A549 treated with Hydrocortisone at 1 μM for 4 hours (cell line): Measurements from ENCODE around the gene PRR13. TPM values are rescaled to one million over a fixed set of nuclear protein-coding genes. Genes with fewer than 3 reads are reported as not detected.

Experiments
- total RNA-seq: library from RNA; stranded (reverse); fragments of 200-300 nt; extraction: Qiagen RNA extraction; gene quantifications from 5 replicates; pipeline ENCODE4 v1.2.3, GENCODE V29; 2022

Gene PRR13
- total RNA-seq = 252 to 332 TPM (median 319 TPM) in 5 replicates

DNA sequence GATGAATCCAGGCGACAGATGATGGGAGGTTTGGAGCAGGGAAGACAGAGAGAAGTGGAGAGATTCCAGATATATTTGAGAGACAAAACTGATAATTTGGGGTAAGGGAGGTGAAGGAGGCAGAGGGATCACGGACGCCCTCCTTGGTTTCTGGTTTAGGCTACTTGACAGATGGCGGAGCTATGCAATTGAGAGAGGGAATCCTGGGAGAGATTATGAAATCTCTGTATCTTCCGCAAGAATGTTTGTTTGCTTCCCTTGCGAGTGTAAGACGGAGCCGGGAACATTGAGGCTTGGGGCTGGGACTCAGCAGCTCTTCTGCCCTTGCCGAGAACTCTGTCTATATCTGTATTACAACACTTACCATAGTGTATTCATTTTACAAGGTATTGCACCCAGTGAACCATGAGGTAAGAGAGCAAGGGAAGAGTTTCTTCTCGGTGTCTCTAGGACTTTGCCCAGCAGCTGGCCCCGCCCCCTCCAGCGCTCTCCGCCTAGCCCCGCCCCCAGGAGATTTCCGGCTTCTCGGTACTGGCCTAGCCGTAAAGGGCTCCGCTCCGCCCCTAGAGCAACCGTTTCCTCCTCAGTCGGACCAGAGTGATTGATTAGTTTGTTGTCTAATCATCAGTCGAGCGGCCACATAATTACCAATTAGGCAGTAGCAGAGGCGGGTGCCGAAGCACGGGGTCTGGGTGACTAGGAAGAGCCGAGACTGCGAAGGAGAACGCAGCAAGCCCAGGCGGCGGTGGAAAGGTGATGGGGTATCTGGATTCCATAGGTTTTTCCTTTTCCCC, at the start of gene PRR13:
Gene PRR13 (plus strand): TSS at position 695 of the 794 bp plus-strand sequence. CDS start 981 bp downstream, outside the sequence.

DNA sequence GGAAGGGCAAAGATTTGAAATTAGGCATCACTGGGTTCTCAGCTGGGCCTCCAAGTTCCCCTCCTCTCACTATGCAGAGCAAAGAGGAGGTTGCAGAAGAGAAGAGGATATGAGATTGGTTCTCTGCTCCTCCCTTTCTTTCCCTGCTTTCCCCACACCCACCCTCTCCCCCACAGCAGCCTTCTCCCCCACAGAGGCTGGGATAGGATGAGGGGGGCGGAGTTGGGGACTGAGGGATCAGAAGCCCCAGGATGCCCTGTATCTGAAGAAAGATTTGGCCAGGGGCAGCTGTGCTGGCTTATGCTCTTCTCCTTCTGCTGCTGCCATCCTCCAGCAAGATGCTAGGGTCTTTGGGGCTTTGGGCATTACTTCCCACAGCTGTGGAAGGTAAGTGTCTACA, 17.9 kb upstream of the PRR13 start, which contains the start of gene AMHR2:
Gene AMHR2 (plus strand): TSS at position 259 of the 400 bp plus-strand sequence. CDS start 80 bp downstream, at position 339.

DNA sequence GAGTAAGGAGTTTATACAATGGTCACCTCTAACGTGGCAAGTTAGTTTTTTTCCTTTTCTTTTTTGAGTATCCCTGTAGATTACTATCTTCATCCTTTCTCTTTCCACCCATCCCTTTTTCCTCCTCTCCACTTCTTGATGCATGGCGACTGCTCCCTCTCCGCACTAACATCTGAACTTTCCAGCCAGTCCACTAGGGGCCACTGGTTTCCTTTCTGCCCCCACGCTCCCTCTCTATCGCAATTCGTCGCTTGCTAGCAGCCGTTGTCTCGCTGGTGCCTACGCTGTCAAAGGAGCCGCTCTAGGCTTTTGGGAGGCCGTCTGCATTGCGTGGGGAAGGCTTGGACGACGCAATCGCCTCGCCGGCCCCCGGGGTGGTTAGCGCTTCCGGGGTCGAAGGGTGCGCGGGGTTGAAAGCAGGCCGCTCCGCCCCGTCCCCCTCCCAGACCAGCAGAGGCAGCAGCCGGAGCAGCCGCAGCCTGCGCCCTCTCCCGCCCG, 10.2 kb downstream of the PRR13 start, which contains the start of gene PCBP2:
Gene PCBP2 (plus strand): TSS at position 442 of the 498 bp plus-strand sequence. CDS start 2,699 bp downstream, outside the sequence.

Other genes starting within 250 kb of the PRR13 start
- 0.22 to 0.63 TPM (median 0.54 TPM) in 5 replicates for gene ITGB7, start 234.5 kb upstream of the PRR13 start, total RNA-seq
- gene RARG, start 209.5 kb upstream of the PRR13 start, total RNA-seq = 21.3 to 25.1 TPM (median 24.2 TPM) in 5 replicates
- gene ESPL1, start 173.4 kb upstream of the PRR13 start, total RNA-seq = 17.1 to 22.0 TPM (median 18.8 TPM) in 5 replicates
- 476 to 525 TPM (median 487 TPM) in 5 replicates for gene PFDN5, start 146.2 kb upstream of the PRR13 start, total RNA-seq
- gene MYG1, start 142.0 kb upstream of the PRR13 start, total RNA-seq = 67.3 to 96.7 TPM (median 92.1 TPM) in 5 replicates
- gene AAAS, start 120.1 kb upstream of the PRR13 start, total RNA-seq = 74.0 to 81.7 TPM (median 77.0 TPM) in 5 replicates
- 0.06 TPM in 1 of 5 replicates, not detected in the others for gene SP7, start 105.4 kb upstream of the PRR13 start, total RNA-seq
- gene SP1, start 61.6 kb upstream of the PRR13 start, total RNA-seq = 17.1 to 25.1 TPM (median 21.0 TPM) in 5 replicates
- gene AMHR2, start 17.9 kb upstream of the PRR13 start, total RNA-seq = 0.56 to 1.1 TPM (median 0.88 TPM) in 5 replicates
- gene PCBP2, start 10.4 kb downstream of the PRR13 start, total RNA-seq = 612 to 658 TPM (median 616 TPM) in 5 replicates
- gene MAP3K12, start 57.7 kb downstream of the PRR13 start, total RNA-seq = 9.9 to 14.1 TPM (median 12.4 TPM) in 5 replicates
- 44.9 to 57.8 TPM (median 50.5 TPM) in 5 replicates for gene TARBP2, start 59.5 kb downstream of the PRR13 start, total RNA-seq
- not detected in 5 replicates for gene NPFF, start 65.8 kb downstream of the PRR13 start, total RNA-seq
- 18.8 to 19.8 TPM (median 19.4 TPM) in 5 replicates for gene ATF7, start 184.6 kb downstream of the PRR13 start, total RNA-seq
- 596 to 714 TPM (median 663 TPM) in 5 replicates for gene ATP5MC2, start 234.3 kb downstream of the PRR13 start, total RNA-seq